ENCODE data around the gene OCRL.

DNA sequence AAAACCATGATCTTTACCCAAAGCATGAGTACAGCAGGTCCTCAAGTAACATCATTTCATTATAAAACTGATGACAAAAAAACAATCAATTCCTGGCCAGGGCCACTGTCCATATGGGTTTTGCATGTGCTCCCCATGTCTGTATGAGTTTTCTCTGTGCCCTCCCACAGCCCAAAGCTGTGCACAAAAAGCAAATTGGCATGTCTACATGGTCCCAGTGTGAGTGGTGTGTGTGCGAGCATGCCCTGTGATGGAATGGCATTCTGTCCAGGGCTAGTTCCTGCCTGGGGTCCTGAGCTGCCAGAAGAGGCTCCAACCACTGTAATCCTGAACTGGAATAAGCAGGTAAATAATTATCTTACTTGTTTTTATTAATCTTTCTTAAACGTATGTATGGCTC lies 45.2 kb upstream of the OCRL start:
- TF ChIP-seq, protein P1, sequence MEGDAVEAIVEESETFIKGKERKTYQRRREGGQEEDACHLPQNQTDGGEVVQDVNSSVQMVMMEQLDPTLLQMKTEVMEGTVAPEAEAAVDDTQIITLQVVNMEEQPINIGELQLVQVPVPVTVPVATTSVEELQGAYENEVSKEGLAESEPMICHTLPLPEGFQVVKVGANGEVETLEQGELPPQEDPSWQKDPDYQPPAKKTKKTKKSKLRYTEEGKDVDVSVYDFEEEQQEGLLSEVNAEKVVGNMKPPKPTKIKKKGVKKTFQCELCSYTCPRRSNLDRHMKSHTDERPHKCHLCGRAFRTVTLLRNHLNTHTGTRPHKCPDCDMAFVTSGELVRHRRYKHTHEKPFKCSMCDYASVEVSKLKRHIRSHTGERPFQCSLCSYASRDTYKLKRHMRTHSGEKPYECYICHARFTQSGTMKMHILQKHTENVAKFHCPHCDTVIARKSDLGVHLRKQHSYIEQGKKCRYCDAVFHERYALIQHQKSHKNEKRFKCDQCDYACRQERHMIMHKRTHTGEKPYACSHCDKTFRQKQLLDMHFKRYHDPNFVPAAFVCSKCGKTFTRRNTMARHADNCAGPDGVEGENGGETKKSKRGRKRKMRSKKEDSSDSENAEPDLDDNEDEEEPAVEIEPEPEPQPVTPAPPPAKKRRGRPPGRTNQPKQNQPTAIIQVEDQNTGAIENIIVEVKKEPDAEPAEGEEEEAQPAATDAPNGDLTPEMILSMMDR (conservative IDR thresholded peaks at IDR 0.05; ENCODE audit: low read depth, low read length) = no peak
- TF ChIP-seq RAD21 (IDR thresholded peaks at IDR 0.05; ENCODE audit: low read length) (no peak), RFX5 (IDR thresholded peaks at IDR 0.05; ENCODE audit: low read depth, low read length) (no peak), RCOR1 (IDR thresholded peaks at IDR 0.05; ENCODE audit: insufficient replicate concordance, low read length) (no peak), ELK1 (IDR thresholded peaks at IDR 0.05; ENCODE audit: borderline replicate concordance, low read depth, low read length) (no peak), SMC3 (IDR thresholded peaks at IDR 0.05; ENCODE audit: low read depth, low read length) (no peak), BHLHE40 (IDR thresholded peaks at IDR 0.05; ENCODE audit: low read depth, low read length) (no peak), MAFK (IDR thresholded peaks at IDR 0.05; ENCODE audit: low read depth, low read length) (no peak), CEBPB (IDR thresholded peaks at IDR 0.05; ENCODE audit: low read depth, low read length) (no peak), POLR2A (IDR thresholded peaks at IDR 0.05; ENCODE audit: low read depth, low read length) (no peak), MAZ (IDR thresholded peaks at IDR 0.05; ENCODE audit: borderline replicate concordance, low read depth, low read length) (no peak)

Measured in IMR-90 (cell line).